ENCODE measurements around the gene GALNT13. TPM values are rescaled to one million over a fixed set of nuclear protein-coding genes. Genes with fewer than 3 reads are reported as not detected.

GALNT13 gene
- total RNA-seq, 2 experiments from 2014 or later: not detected

GRCh38 chr2:154307007-154307406 is 435.3 kb downstream of the GALNT13 start:
- H3K36me3 ChIP-seq (ENCODE audit: insufficient read depth, low read length): no peaks in the 10 kb centered on the region
- H3K27ac ChIP-seq (ENCODE audit: low read depth in 1 of 2, low read length in 2 of 2): no peak overlapping the region
- intact Hi-C loops (cut with DNase I, micrococcal nuclease): no loop called here
- no peak for TF ChIP-seq CTCF (IDR thresholded peaks at IDR 0.05)
- H3K27me3 ChIP-seq (ENCODE audit: control insufficient read depth in 1 of 2, insufficient read depth in 2 of 2, low read length in 2 of 2): no peaks in the 10 kb centered on the region
- no peak overlapping the region for H3K4me3 Mint-ChIP-seq
- H3K4me3 ChIP-seq (ENCODE audit: low read length): no peak overlapping the region
- ChIA-PET POLR2A (no interaction called here), CTCF (no interaction called here)
- H3K9me3 Mint-ChIP-seq: peaks cover 2% of the 10 kb centered on the region
- no peaks in the 10 kb centered on the region for H3K4me1 ChIP-seq (ENCODE audit: insufficient read depth, low read length)
- no peaks in the 10 kb centered on the region for H3K36me3 Mint-ChIP-seq (ENCODE audit: low read depth)
- peaks cover 0 to 3% of the 10 kb centered on the region in 2 experiments for H3K9me3 ChIP-seq (ENCODE audit: control insufficient read depth in 1 of 2, insufficient read depth in 1 of 2, low read length in 2 of 2)
- H3K27ac Mint-ChIP-seq: no peak overlapping the region
- no peak for DNase-seq
- no peaks in the 10 kb centered on the region for H3K27me3 Mint-ChIP-seq
- no peaks in the 10 kb centered on the region for H3K4me1 Mint-ChIP-seq (ENCODE audit: low read depth)
- no peak for ATAC-seq (ENCODE audit: poor library complexity)

GRCh38 chr2:154324601-154325000 is 452.9 kb downstream of the GALNT13 start:
- Histone ChIP-seq H3K4me3 (ENCODE audit: low read length) (no peak overlapping the region), H3K9me3 (ENCODE audit: control insufficient read depth in 1 of 2, insufficient read depth in 1 of 2, low read length in 2 of 2) (no peaks in the 10 kb centered on the region), H3K4me1 (ENCODE audit: insufficient read depth, low read length) (no peaks in the 10 kb centered on the region), H3K36me3 (ENCODE audit: insufficient read depth, low read length) (no peaks in the 10 kb centered on the region), H3K27me3 (ENCODE audit: control insufficient read depth in 1 of 2, insufficient read depth in 2 of 2, low read length in 2 of 2) (no peaks in the 10 kb centered on the region), H3K27ac (ENCODE audit: low read depth in 1 of 2, low read length in 2 of 2) (no peak overlapping the region)
- ATAC-seq (ENCODE audit: poor library complexity) (no peak), DNase-seq (no peak)
- H3K9me3 Mint-ChIP-seq: no peaks in the 10 kb centered on the region
- H3K4me1 Mint-ChIP-seq (ENCODE audit: low read depth): no peaks in the 10 kb centered on the region
- ChIA-PET POLR2A (no interaction called here), CTCF (no interaction called here)
- H3K27me3 Mint-ChIP-seq: no peaks in the 10 kb centered on the region
- intact Hi-C loops (cut with DNase I, micrococcal nuclease): no loop called here
- TF ChIP-seq CTCF (IDR thresholded peaks at IDR 0.05): no peak
- no peak overlapping the region for H3K4me3 Mint-ChIP-seq
- no peaks in the 10 kb centered on the region for H3K36me3 Mint-ChIP-seq (ENCODE audit: low read depth)
- no peak overlapping the region for H3K27ac Mint-ChIP-seq

GRCh38 chr2:154329510-154329909 is 457.8 kb downstream of the GALNT13 start:
- H3K27me3 ChIP-seq (ENCODE audit: control insufficient read depth in 1 of 2, insufficient read depth in 2 of 2, low read length in 2 of 2): no peaks in the 10 kb centered on the region
- TF ChIP-seq CTCF (IDR thresholded peaks at IDR 0.05): no peak
- Mint-ChIP-seq H3K4me3 (no peak overlapping the region), H3K36me3 (ENCODE audit: low read depth) (no peaks in the 10 kb centered on the region), H3K27me3 (no peaks in the 10 kb centered on the region), H3K9me3 (no peaks in the 10 kb centered on the region), H3K27ac (no peak overlapping the region), H3K4me1 (ENCODE audit: low read depth) (no peaks in the 10 kb centered on the region)
- ATAC-seq (ENCODE audit: poor library complexity) (no peak), DNase-seq (no peak)
- intact Hi-C loops (cut with DNase I, micrococcal nuclease): no loop called here
- no peaks in the 10 kb centered on the region for H3K4me1 ChIP-seq (ENCODE audit: insufficient read depth, low read length)
- H3K9me3 ChIP-seq (ENCODE audit: control insufficient read depth in 1 of 2, insufficient read depth in 1 of 2, low read length in 2 of 2): no peaks in the 10 kb centered on the region
- no peak overlapping the region for H3K4me3 ChIP-seq (ENCODE audit: low read length)
- H3K36me3 ChIP-seq (ENCODE audit: insufficient read depth, low read length): no peaks in the 10 kb centered on the region
- CTCF ChIA-PET: no interaction called here
- POLR2A ChIA-PET: no interaction called here
- no peak overlapping the region for H3K27ac ChIP-seq (ENCODE audit: low read depth in 1 of 2, low read length in 2 of 2)
